HG03045 (cell line): ENCODE results near the gene ENTPD1.
"Not testable (repeated sequence)": the region's sequence is repeated elsewhere in the genome, so short reads cannot be mapped to it uniquely, and the experiment has no call there.

Source experiments
- ATAC-seq: cut with Tn5 transposase; IDR thresholded peaks from one replicate; pipeline ENCODE4 v1.9.1; 2021; ENCODE audit warnings: mild to moderate bottlenecking, moderate library complexity; ENCODE audit not compliant: unreplicated experiment

ENTPD1 gene, protein sequence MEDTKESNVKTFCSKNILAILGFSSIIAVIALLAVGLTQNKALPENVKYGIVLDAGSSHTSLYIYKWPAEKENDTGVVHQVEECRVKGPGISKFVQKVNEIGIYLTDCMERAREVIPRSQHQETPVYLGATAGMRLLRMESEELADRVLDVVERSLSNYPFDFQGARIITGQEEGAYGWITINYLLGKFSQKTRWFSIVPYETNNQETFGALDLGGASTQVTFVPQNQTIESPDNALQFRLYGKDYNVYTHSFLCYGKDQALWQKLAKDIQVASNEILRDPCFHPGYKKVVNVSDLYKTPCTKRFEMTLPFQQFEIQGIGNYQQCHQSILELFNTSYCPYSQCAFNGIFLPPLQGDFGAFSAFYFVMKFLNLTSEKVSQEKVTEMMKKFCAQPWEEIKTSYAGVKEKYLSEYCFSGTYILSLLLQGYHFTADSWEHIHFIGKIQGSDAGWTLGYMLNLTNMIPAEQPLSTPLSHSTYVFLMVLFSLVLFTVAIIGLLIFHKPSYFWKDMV

DNA sequence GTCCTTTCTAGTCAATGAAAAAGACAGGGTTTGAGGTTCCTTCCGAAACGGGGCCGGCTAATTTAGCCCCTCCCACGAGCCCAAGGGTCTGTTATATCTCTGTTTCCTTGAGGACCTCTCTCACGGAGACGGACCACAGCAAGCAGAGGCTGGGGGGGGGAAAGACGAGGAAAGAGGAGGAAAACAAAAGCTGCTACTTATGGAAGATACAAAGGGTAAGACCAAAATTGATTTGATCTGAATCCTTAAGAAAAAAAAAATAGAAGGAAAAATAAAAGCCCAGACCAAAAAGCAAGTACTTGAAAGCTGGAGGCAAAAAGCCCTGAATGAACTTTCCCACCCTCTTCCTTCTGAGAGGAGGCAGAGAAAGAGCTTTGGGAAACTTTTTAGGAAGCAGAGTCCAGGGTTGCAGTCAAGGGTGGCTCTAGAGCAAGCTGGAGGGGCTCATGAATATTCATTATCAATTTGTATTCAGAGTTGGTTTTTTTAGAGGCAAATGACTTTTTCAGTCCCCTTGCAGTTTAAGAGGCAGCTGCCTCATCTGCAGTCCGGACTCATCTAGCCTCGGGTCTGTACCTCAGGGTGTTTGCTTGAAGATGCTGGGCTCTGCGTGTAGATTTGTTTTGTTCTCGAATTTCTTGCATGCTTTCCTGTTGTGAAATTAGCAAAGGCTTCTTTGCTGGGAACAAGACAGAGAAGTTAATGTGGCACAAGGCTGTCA lies at the start of gene ENTPD1:
Gene ENTPD1, plus strand, starts transcription at position 123 of the 721 bp plus-strand sequence. Its CDS starts 77 bp downstream, at position 200.
- ATAC-seq = peak; percentile 26

DNA sequence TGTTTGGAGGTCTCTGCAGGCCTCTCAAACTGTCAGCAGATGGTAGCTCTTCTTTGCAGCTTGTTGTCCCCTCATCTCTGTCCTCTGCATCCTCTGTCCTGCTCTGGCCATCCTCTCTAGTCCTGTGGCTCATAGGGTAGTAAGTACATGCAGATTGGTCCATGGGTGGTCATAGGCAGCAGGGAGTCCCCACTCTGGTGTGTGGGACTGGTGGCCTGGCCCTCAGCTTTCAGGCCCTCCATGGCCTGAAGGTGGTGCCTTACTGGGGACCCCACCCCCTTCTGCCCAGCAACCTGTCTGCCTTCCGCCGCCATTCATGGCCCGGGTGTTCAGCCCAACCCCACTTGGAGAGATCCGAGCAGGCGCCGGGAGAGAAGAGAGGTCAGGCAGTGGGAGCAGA lies 49.4 kb upstream of the ENTPD1 start:
- no peak for ATAC-seq

DNA sequence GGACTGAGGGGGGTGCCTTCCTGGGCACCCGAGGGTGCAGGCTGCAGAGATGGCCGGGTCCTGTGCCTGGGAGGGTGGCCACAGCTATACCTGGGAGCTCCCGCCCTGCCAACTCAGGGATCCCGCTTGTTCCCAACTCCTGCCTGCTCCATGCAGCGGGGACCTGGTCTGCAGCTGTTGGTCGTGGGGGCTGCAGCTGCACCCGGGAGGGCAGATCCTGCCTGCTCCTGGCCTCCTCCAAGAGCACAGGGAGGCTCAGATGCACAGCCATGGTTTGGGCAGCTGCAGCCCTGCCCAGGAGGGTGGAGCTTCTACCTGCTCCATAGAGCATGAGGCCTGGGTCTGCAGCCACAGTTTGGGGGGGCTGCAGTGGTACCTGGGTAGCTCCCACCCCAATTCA lies 49.0 kb upstream of the ENTPD1 start:
- ATAC-seq = no peak

DNA sequence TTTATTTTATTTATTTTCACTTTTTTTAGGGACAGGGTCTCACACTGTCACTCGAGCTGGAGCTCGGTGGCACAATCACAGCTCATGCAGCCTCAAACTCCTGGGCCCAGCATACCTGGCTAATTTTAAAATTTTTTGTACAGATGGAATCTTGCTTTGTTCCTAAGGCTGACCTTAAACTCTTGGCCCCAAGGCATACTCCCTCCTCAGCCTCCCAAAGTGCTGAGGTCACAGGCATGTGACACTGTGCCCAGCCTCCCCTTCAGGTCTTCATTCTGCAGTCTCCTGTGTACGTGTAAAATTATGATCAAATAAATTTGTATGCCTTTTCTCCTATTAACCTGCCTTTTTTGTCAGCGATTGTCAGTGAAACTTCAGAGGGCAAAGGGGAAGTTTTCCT lies 44.5 kb upstream of the ENTPD1 start:
- no peak for ATAC-seq

DNA sequence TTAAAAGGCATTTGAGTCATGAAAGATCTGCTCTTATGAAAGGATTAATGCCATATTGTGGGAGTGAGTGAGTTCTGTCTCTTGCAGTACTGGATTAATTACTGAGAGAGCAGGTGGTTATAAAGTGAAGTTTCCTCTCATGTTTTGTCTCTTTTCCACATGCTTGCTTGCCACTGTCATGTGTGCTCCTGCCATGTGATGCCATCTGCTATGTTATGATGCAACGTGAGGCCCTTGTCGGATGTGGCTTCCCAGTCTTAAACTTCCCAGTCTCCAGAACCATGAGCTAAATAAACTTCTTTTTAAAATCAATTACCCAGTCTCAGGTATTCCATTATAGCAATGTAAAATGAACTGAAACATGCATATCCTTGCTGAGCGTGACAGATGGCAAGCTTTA lies 39.5 kb upstream of the ENTPD1 start:
- ATAC-seq = no peak

DNA sequence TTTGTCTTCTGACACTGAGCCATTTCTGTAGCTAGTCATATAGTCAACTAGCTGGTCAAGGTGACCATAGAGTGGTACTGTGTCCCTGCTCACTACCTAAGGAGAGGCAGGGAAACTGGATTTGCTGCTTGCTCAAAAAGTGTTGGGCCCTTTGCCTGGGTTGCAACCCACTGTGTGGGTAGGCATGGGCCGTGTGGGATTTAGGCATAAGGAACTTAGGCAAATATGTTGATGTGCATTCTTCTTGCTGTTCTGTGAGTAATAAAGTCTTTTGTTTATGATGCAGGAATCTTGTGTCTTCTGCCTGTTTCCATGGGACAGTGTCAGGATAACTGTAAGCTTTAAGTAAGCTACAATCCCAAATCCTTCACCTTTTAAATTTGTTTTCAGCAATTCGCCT lies 39.1 kb upstream of the ENTPD1 start:
- no peak for ATAC-seq

DNA sequence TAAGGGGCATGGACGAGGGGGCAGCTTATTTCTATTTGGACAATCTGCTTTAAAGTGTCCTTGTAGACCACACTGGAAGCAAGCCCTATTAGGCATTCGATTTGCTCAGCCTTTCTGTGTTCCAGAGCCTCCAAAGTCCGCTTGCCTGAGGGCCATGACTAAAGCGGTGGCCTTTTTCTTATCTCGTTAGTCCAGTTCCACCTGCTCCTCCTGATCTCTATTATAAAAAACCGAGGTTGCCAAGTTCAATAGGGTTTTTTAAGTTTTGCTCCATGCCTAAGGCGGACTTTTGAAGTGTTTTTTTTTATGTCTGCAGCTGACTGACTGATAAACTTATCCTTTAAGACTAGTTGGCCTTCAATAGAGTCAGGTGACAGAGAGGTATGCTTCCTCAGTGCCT lies 35.2 kb upstream of the ENTPD1 start:
- ATAC-seq = not testable (repeated sequence)

DNA sequence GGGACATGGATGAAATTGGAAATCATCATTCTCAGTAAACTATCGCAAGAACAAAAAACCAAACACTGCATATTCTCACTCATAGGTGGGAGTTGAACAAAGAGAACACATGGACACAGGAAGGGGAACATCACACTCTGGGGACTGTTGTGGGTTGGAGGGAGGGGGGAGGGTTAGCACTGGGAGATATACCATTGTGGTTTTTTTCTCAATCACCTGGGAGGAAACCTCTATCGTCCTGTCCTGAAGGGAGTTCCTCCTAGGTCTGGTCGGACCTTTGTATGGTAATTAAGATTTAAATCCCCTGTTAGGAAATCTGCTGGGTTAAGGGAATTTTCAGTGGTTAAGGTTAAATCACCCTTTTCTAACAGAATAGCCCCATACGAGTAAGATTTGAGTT lies 33.5 kb upstream of the ENTPD1 start:
- ATAC-seq = not testable (repeated sequence)

DNA sequence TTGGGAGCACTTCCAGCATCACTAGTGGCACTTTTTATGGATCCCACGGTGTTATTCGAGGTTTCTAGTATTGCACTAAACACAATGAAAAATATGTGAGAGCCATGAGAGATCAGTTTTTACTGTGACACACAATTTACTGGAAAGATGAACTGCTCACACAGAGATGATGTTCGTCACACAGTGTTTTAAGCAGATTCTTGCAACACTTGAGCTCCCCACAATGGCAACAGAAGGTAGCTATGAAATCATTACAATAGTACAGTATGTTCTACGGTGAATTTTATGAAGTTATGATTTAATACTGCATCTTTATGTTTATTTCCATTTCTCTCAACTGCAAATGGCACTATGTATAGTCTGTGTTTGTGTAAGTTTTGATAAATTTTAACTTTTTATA lies 27.4 kb upstream of the ENTPD1 start:
- ATAC-seq = no peak

DNA sequence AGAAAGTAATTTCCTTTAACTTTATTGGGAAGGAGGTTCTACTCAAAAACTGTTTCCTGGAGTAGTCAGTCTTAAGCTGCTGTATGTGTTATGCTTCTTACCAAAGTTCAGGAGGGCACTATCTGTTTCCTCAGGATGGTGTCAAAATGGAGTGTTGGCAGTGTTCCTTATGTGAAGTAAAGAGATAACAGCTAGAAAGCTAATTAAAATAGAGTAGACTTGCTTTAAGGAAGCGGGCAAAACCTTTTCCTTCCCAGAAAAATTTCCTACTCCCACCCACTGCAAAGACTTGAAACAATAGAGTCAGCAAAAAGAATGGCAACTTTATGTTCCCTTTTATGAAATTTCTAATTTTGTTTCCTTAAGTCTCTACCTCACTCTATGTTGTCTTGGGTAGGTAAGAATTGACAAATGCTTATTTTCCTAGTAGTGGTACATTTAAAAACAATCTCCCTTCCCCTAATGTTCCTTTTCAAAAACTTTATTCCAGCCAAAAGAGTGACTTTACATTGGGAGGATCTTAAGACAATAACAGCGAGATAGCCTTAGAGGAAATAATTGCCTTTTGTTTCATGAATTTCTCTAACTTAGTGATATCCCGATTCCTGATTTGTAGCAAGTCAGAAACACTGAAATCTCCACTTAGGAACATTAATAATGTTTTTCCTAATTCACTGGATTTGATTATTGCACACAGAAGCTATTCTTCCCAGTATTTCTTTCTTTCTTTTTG lies 26.5 kb upstream of the ENTPD1 start:
- ATAC-seq = no peak

DNA sequence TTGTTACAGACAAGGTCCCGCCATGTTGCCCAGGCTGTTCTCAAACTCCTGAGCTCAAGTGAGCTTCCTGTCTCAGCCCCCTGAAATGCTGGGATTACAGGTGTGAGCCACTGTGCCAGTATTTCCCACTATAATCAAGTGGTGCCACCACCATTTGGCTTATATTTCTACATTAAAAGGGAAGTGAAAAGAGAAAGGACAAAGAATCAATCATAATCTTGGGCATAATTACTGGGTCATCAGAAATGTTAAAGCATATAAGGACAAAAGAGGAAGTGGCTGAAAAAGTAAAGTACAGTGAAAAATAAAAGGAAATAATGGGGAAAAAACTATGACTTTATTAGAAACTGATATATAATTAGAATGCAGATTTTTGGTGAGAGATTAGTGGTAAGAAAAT lies 25.7 kb upstream of the ENTPD1 start:
- no peak for ATAC-seq

DNA sequence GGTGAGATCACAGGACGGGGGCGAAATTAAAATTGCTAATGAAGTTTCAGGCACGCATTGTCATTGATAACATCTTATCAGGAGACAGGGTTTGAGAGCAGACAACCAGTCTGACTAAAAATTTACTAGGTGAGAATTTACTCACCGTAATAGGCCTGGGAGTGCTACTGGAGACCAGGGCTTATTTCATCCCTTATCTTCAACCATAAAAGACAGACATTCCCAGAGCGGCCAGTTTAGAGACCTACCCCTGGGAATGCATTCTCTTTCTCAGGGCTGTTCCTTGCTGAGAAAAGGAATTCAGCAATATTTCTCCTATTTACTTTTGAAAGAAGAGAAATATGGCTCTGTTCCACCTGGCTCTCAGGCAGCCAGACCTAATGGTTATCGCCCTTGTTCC lies 23.1 kb upstream of the ENTPD1 start:
- ATAC-seq = not testable (repeated sequence)

DNA sequence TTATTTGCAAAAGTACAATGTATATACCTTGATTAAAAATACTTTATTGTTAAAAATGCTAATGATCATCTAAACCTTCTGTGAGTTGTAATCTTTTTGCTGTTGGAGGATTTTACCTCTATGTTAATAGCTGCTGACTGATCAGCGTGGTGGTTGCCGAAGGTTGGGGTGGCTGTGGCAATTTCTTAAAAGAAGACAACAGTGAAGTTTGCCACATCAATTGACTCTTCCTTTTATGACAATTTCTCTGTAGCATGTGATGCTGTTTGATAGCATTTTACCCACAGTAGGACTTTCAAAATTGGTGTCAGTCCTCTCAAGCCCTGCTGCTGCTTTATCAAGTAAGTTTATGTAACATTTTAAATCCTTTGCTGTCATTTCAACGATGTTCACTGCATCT lies 16.9 kb upstream of the ENTPD1 start:
- no peak for ATAC-seq

DNA sequence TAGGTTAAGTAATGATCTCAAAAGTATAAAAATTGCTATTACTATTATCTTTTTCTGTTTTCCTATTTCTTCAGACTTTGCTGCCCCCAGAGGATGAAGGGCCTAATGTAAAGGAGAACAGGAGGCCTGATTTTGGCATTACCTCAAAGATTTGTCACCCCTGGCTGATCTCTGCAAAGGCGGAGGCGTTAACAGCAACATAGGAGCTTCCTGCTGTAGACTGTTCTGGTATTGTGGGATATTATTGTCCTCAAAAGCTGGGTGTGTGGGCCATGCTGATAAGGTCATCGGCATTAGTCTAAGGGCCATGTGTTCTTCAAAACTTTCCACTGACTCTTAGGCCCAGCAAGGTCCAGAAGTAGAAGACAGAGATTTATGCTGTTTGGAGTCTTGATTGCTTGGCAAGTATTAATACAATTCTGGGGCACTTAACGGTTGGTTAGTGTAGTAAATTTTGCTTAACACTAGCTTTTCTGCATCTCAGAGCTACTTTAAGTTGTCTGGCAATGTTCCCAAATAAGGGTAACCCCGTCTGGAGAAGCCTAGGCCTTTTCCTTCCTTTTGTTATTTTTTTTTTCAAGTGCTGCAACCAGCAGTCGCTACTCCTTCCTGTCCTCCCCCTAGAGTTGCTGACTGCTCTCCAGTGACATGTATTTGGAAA lies 14.0 kb upstream of the ENTPD1 start:
- ATAC-seq = no peak

DNA sequence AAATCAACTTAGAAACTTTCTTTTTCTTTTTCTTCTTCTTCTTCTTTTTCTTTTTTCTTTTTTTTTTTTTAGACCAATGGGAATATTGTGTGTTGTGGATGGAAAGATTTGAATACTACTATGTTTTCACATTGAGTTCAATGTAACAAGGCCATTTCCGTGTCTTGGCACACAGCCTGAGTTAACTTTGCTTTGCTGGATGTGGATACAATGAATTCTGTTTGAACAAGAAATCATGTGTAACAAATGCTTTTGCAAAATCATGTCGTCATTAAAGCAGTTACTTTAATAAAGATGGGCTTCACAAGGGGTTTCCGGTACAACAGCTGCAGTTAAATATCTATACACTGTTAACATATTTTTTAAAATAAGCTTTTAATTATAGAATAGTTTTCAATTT lies 13.5 kb upstream of the ENTPD1 start:
- no peak for ATAC-seq

DNA sequence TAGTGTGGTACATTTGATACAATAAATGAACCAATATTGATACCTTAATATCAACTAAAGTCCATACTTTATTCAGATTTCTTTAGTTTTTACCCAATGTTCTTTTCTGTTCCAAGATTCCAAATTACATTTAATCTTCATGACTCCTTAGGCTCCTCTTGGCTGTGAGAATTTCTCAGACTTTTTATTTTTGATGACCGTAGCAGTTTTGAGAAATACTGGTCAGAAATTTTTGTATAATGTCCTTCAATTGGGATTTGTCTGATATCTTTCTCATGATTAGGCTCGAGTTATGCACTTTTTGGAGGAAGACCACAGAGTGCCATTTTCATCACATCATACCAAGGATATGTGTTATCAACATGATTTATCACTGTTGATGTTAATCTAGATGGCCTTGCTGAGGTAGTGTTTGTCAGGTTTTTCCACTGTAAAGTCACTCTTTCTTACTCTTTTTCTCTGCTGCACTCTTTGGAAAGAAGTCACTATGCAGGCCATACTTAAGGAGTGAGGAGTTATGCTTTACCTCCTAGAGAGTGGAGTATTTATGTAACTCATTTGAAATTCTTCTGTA lies 12.9 kb upstream of the ENTPD1 start:
- ATAC-seq = no peak

DNA sequence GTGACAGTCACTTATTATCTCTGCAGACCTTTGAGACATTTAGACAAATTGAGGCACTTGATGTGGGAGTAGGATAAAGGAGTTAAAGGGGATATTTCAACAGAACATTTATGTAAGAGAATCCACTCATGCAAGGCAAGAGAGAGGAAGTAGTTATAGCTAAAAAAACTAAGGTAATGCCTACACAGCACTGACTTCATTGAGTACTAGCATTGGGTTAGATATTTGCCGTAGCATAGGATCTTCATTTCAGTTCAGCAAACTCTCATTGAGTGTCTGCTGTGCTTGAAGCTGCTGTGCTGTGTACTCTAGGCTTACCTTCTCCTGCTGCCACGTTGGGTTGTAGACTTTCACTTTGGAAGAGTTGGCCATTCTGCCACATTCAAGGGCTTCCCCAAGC lies 10.5 kb upstream of the ENTPD1 start:
- ATAC-seq = no peak

DNA sequence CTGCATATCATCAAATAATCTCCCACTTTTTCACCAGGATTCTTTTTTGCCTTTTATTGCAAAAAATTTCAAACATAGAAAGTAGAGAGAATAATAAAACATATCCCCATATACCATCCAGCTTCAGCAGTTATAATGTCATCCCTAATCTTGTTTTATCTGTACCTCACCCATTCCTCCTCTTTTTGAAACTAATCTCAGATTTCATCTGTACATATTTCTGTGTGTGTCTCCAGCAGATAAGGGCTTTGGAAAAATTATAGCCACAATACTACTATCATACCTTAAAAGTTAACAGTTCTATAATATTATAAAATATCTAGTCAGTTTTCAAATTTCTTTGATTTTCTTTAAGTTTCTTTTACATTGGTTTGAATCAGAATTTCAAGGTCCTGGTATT lies 7.6 kb upstream of the ENTPD1 start:
- no peak for ATAC-seq

DNA sequence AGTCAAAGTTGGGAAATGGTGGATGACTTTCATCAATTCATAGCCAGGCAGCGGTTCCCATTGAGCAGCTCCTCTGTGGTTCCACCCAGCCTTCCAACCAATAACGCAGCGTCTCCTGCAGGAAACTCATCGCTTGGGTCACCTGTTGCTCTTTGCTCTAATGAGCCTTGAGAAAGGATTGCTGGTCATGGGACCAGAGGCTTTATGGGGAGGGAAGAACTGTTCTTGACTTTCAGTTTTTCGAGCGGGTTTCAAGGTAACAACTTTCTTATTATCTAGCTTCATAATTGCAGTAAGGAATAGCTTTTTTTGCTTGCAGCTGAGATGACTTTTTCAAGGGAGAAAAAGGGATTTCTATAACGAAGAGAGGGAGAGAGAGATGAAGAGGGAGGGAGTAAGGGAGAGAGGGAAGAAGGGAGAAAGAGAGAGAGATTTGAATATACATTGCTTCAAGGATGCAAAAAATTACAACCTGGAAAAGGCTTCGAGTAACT lies 405 bp upstream of the ENTPD1 start:
- ATAC-seq = no peak
